ENCODE results near the gene DYNAP. TPM values are rescaled to one million over a fixed set of nuclear protein-coding genes. Genes with fewer than 3 reads are reported as not detected.

DYNAP gene
- polyA plus RNA-seq, 2 of the 4 experiments (the other 2 are of a cell fraction), result not detected

GRCh38 chr18:54561706-54562267 lies 29.3 kb upstream of the DYNAP start:
- POLR2A ChIA-PET, result no interaction called here

DNA sequence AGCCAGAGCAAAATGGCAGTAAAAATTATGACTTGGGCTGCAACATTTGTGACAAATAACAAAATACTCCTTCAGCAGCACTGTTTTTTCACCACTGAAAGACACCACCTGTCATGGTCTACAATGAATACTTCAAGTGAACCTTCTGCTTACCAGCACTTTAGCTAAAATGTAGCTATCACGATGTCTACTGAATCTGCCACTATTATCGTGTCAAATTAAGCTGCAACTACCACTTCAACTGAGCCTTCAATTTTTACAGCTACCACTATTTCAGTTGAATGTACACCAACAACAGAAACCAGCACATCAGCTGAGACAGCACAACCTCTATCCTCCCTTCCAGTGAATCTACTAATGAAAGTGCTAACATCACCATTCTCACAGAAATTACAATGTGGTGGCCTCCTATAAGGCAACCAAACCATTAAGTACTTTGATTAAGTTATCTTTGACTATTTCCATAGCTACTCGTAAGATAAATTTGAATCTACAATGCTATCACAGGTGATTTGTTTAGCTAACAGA lies 10.8 kb upstream of the DYNAP start:
- POLR2A ChIA-PET, result no interaction called here
- TF ChIP-seq, protein P1, sequence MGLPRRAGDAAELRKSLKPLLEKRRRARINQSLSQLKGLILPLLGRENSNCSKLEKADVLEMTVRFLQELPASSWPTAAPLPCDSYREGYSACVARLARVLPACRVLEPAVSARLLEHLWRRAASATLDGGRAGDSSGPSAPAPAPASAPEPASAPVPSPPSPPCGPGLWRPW (IDR thresholded peaks at IDR 0.05), result no peak
- TF ChIP-seq MAX (IDR thresholded peaks at IDR 0.05) (no peak), ESRRA (IDR thresholded peaks at IDR 0.05; ENCODE audit: borderline replicate concordance, low read length) (no peak)
- H3K4me2 ChIP-seq, result no peak overlapping the region
- FAIRE-seq, result no peak
- no peak for ATAC-seq
- H3K4me3 ChIP-seq, result no peak overlapping the region
- no peaks in the 10 kb centered on the region for H3K4me1 ChIP-seq
- H3K27ac ChIP-seq, result no peak overlapping the region
- CTCF ChIA-PET, result no interaction called here
- no peaks in the 10 kb centered on the region for H3K9me3 ChIP-seq
- WGBS (ENCODE audit: missing lambda C conversion rate), result 19% methylated on average over 3 of the region's 3 CpGs
- no peak for DNase-seq (ENCODE audit: low read depth in 1 of 2, low spot score in 1 of 2)

More at GRCh38 chr18:54561706-54562267, 29.3 kb upstream of the DYNAP start:
- TF ChIP-seq SMC3 (IDR thresholded peaks at IDR 0.05) (no peak), ZNF302 (CRISPR knock-in tag; IDR thresholded peaks at IDR 0.05) (no peak), MAZ (IDR thresholded peaks at IDR 0.05; ENCODE audit: borderline replicate concordance, low read depth, low read length) (no peak), HEYL (CRISPR knock-in tag; IDR thresholded peaks at IDR 0.05) (no peak)
- DNase-seq (ENCODE audit: low read depth in 1 of 2, low spot score in 1 of 2), result no peak
- no peak overlapping the region for H3K27ac ChIP-seq
- no peak for FAIRE-seq
- H3K4me1 ChIP-seq, result no peaks in the 10 kb centered on the region
- 15% methylated on average over 1 of the region's 1 CpG for WGBS (ENCODE audit: missing lambda C conversion rate)
- H3K4me3 ChIP-seq, result no peak overlapping the region
- H3K4me2 ChIP-seq, result no peak overlapping the region
- H3K9me3 ChIP-seq, result no peaks in the 10 kb centered on the region
- ATAC-seq, result no peak
- CTCF ChIA-PET, result interaction anchor here (0.9 kb wide), 1 partner anchor 110 kb away, joined by 4 read pairs; no protein-coding TSS in a partner anchor

DNA sequence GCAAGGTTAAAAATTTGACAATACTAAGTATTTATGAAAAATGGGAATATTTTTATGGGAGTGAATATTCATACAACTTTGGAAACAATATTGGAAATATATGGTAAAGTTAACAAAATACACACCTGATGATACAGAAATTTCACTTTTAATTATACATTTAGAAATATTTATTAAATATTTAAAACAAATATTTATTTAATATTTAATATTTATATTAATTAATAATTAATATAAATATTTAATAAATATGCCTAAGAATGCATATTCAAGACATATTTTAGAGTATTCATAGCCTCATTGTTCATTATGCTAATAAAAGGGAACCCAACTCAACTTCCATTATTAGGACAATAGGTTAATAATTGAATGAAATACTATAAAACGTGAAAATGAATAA lies 7.0 kb upstream of the DYNAP start:
- no peaks in the 10 kb centered on the region for H3K9me3 ChIP-seq
- H3K27ac ChIP-seq, result no peak overlapping the region
- no peak for FAIRE-seq
- no peak overlapping the region for H3K4me3 ChIP-seq
- no peak for ATAC-seq
- 2% methylated on average over 1 of the region's 1 CpG for WGBS (ENCODE audit: missing lambda C conversion rate)
- ChIA-PET CTCF (no interaction called here), POLR2A (no interaction called here)
- no peaks in the 10 kb centered on the region for H3K4me1 ChIP-seq
- TF ChIP-seq ZFP36 (IDR thresholded peaks at IDR 0.05; ENCODE audit: borderline replicate concordance, partially characterized antibody) (no peak), RFX5 (IDR thresholded peaks at IDR 0.05) (no peak), SREBF2 (IDR thresholded peaks at IDR 0.05) (no peak), POLR2A (IDR thresholded peaks at IDR 0.05; ENCODE audit: low read length) (no peak), HOXB5 (CRISPR knock-in tag; IDR thresholded peaks at IDR 0.05) (no peak)
- DNase-seq (ENCODE audit: low read depth in 1 of 2, low spot score in 1 of 2), result no peak
- no peak overlapping the region for H3K4me2 ChIP-seq

DNA sequence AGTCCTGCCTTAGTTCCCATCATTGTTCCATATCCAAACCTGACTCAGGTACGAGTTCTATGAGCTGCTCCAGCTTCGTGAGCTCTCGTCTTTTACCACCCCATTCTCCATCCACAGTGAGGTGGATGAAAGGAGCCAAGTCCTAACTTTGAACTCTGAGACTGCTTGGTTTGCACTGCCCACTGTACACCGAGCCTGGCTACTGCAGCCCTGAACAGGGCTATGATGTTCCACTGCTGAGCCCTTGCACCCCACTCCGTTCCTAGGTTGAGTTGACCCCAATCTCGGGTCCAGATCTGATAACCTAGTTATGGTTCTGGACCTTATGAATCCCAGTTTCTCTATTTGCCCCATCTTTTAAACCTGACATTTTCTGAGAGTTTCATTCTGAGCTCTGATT lies 5.3 kb upstream of the DYNAP start:
- CTCF ChIA-PET, result no interaction called here
- H3K27ac ChIP-seq, result no peak overlapping the region
- no peak overlapping the region for H3K4me2 ChIP-seq
- no peaks in the 10 kb centered on the region for H3K4me1 ChIP-seq
- WGBS (ENCODE audit: missing lambda C conversion rate), result 14% methylated on average over 5 of the region's 6 CpGs
- TF ChIP-seq CBX8 (IDR thresholded peaks at IDR 0.05) (no peak), HDAC2 (IDR thresholded peaks at IDR 0.05) (no peak), REST (IDR thresholded peaks at IDR 0.05) (no peak), USF2 (IDR thresholded peaks at IDR 0.05) (no peak), RAD21 (conservative IDR thresholded peaks at IDR 0.05 in 1 of 2, IDR thresholded peaks at IDR 0.05 in 1 of 2) (no peak), MYC (IDR thresholded peaks at IDR 0.05; ENCODE audit: borderline replicate concordance, low read length) (no peak), EHF (CRISPR knock-in tag; IDR thresholded peaks at IDR 0.05) (no peak), PHF8 (IDR thresholded peaks at IDR 0.05; ENCODE audit: borderline replicate concordance, low read depth) (no peak), MAFK (IDR thresholded peaks at IDR 0.05; ENCODE audit: partially characterized antibody) (no peak)
- POLR2A ChIA-PET, result no interaction called here
- DNase-seq (ENCODE audit: low read depth in 1 of 2, low spot score in 1 of 2), result no peak
- no peaks in the 10 kb centered on the region for H3K9me3 ChIP-seq
- no peak overlapping the region for H3K4me3 ChIP-seq
- ATAC-seq, result no peak
- FAIRE-seq, result no peak

Measured in A549 (cell line).